Fibroblast of mammary gland (primary cell): ENCODE results near the gene FGF8.

Experiments
- DNase-seq: peaks from one replicate; pipeline ENCODE4 v3.0.0-alpha.2; 2010; ENCODE audit warnings: low read depth
- H3K4me3 ChIP-seq: 2 replicates; pipeline ENCODE4 v1.5.1; 2011; ENCODE audit warnings: low read depth, mild to moderate bottlenecking, low read length, moderate library complexity; ENCODE audit not compliant: control insufficient read depth
- CTCF ChIP-seq: conservative IDR thresholded peaks from 2 replicates; pipeline ENCODE4 v1.5.1; 2011; ENCODE audit warnings: low read depth, low read length, inconsistent platforms; ENCODE audit not compliant: control insufficient read depth, insufficient read depth

The FGF8 gene

GRCh38 chr10:101778781-101779543 lies 3.0 kb upstream of the FGF8 start:
- no peak for TF ChIP-seq CTCF
- H3K4me3 ChIP-seq: peak overlapping the region; percentile 22
- peak; percentile 30 for DNase-seq

- H3K4me3 ChIP-seq: no peak overlapping the region
- DNase-seq: no peak
- TF ChIP-seq CTCF: no peak
Measured at GRCh38 chr10:101778151-101778780, 2.4 kb upstream of the FGF8 start.

GRCh38 chr10:101777619-101778145 lies 1.8 kb upstream of the FGF8 start:
- no peak overlapping the region for H3K4me3 ChIP-seq
- no peak for TF ChIP-seq CTCF
- DNase-seq: no peak

- no peak for DNase-seq
- no peak overlapping the region for H3K4me3 ChIP-seq
- TF ChIP-seq CTCF: no peak
Measured at GRCh38 chr10:101776161-101776817, 375 bp upstream of the FGF8 start.

- no peak overlapping the region for H3K4me3 ChIP-seq
- no peak for TF ChIP-seq CTCF
- DNase-seq: no peak
Measured at GRCh38 chr10:101774589-101775272, 1.2 kb downstream of the FGF8 start.

GRCh38 chr10:101773923-101774588 lies 1.9 kb downstream of the FGF8 start:
- H3K4me3 ChIP-seq: no peak overlapping the region
- DNase-seq: no peak
- no peak for TF ChIP-seq CTCF
